GM18951 (cell line): ENCODE data around the gene MPPED1.

Source experiments
- POLR2A ChIP-seq: IDR thresholded peaks from 4 replicates; pipeline ENCODE4 v1.6.1; 2011; ENCODE audit warnings: mild to moderate bottlenecking; ENCODE audit not compliant: insufficient read length, insufficient read depth; ENCODE audit errors: extremely low read depth
- in situ Hi-C: fragments of 300-500 bp; cut with MboI; formaldehyde crosslinking; loops from one replicate; pipeline ENCODE4 v1.12.0; 2022; ENCODE audit warnings: low sequenced_read_pairs, mixed read lengths, inconsistent platforms; ENCODE audit not compliant: unreplicated experiment

MPPED1 gene

GRCh38 chr22:43446037-43446803, 34.4 kb downstream of the MPPED1 start:
- in situ Hi-C loops = no loop called here

GRCh38 chr22:43446916-43447315, 35.1 kb downstream of the MPPED1 start:
- no peak for TF ChIP-seq POLR2A

More at GRCh38 chr22:43446037-43446803, 34.4 kb downstream of the MPPED1 start:
- TF ChIP-seq POLR2A = no peak

GRCh38 chr22:43447380-43447779, 35.6 kb downstream of the MPPED1 start:
- in situ Hi-C loops = no loop called here

More at GRCh38 chr22:43446916-43447315, 35.1 kb downstream of the MPPED1 start:
- in situ Hi-C loops = no loop called here

GRCh38 chr22:43448048-43448447, 36.2 kb downstream of the MPPED1 start:
- TF ChIP-seq POLR2A = no peak
- in situ Hi-C loops = no loop called here

More at GRCh38 chr22:43447380-43447779, 35.6 kb downstream of the MPPED1 start:
- no peak for TF ChIP-seq POLR2A

DNA sequence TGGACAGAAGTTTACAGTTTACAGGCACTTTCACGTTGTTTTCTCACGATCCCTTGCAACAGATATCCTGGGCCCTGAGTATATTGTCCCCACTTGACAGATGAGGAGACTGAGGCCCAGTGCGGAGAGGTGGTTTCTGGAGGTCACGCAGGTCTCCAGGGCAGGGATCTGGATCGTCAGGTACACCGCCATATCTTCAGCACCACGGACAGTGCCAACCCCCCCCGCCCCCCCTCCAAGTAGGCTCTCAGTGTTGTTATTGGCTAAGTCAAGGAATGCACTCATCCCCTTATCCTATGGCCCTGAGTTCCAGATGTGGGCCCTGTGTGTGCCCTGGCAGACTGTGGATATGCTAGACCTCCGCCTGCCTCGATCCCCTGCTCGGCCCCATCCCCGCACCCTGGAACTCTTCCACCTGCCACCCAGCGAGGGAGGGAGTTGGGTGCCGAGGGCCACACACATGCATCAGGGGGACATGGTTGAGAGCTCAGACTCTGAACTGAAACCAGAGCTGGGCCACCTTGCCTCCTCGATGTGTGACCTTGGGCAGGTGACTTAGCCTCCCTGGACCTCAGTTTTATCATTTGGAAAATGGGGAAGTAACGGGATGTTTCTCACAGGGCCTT, 37.5 kb downstream of the MPPED1 start:
- in situ Hi-C loops = no loop called here

DNA sequence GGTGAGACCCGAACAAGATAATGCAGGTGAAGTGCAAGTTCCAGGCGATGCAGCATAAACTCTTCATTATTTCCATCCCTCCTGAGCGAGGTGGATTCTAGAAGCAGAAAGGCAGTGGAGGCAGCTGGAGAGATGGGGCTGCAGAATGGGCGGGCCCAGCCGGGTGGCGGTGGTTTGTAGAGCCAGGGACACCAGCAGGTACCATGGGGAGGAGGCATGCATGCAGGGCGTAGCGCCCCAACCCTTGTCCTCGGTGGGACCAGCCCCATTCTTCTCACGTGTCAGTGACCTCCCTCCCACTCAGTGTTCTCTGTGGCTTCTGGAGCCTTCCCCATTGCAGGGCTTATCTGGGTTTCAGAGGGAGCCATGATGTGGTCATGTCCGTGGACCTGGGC, 38.0 kb downstream of the MPPED1 start:
- no peak for TF ChIP-seq POLR2A
- in situ Hi-C loops = no loop called here

More for the DNA sequence above, 37.5 kb downstream of the MPPED1 start:
- no peak for TF ChIP-seq POLR2A

DNA sequence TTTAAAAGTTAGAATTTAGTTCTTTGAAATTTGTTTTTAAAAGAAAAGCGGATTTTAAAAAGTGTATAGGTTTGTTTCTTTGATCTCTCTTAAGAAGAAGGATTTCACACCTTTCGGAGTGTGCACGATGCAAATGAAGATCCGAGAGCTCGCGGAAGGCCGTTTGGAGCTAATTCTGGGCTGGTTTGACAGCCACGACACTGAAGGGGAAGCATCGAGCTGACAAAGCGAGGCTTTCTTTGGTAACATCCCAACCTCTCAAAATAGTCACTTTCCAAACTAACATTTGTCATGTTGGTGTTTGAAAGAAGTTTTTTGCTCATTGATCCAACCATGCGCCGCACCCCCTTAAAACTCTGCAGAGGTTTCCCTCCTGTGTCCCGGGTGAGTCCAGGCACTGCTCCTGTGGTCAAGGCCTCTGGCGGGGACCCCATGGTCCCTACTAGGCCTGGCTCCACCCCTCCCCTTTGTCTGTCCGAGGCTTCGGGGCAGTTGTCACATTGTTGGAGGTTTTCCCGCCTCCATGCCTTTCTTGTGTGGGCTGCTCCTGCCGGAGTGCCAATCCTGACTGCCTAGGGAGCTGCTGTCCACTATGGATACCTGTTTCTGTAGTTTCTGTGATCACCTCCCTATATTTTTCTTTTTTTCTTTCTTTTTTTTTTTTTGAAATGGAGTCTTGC, 39.7 kb downstream of the MPPED1 start:
- in situ Hi-C loops = no loop called here
- TF ChIP-seq POLR2A = no peak

- in situ Hi-C loops = no loop called here
- TF ChIP-seq POLR2A = no peak
These were observed 44.0 kb downstream of the MPPED1 start for GRCh38 chr22:43455846-43456245.

GRCh38 chr22:43457002-43457401, 45.2 kb downstream of the MPPED1 start:
- no peak for TF ChIP-seq POLR2A

GRCh38 chr22:43462701-43463100, 50.9 kb downstream of the MPPED1 start:
- in situ Hi-C loops = no loop called here
- TF ChIP-seq POLR2A = no peak

More at GRCh38 chr22:43457002-43457401, 45.2 kb downstream of the MPPED1 start:
- in situ Hi-C loops = no loop called here

GRCh38 chr22:43464809-43465208, 53.0 kb downstream of the MPPED1 start:
- no peak for TF ChIP-seq POLR2A
- in situ Hi-C loops = no loop called here

- TF ChIP-seq POLR2A = no peak
- in situ Hi-C loops = no loop called here
These were observed 53.6 kb downstream of the MPPED1 start for GRCh38 chr22:43465291-43466015.

DNA sequence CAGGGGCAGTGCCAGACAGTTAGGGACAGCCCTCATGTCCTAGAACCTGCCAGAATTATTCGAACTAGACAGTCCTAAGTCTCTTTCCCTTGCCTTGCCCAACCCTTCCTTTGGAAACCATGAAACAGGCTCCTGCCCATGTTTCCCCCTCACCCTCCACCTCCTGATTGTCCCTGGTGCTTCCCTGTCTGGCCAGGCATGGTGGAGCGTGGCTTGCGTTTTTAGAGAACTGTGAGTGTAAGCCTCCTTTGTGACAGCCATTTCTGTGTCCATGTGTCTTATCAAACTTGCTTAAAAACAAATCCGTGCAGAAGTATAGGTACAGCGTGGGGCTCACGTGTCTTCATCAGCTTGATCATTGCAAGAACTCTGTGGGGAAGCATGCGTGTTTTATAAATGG, 54.9 kb downstream of the MPPED1 start:
- in situ Hi-C loops = no loop called here
- TF ChIP-seq POLR2A = no peak
